Smooth muscle cell (in vitro differentiated cells): ENCODE data around the gene GSTP1. TPM values are rescaled to one million over a fixed set of nuclear protein-coding genes. Genes with fewer than 3 reads are reported as not detected.

Source experiments
- DNase-seq: peaks from one replicate; lab custom pipeline; 2025; ENCODE audit not compliant: unreplicated experiment; lab: John Stamatoyannopoulos, UW
- H2AFZ ChIP-seq: fragments of 200-600 bp; sonication (generic); 2 replicates; pipeline ENCODE4 v1.6.0; 2016; ENCODE audit warnings: antibody characterized with exemption, low read depth, mild to moderate bottlenecking
- H3F3A ChIP-seq: fragments of 200-600 bp; sonication (generic); 2 replicates; pipeline ENCODE4 v1.6.0; 2017; ENCODE audit warnings: antibody characterized with exemption, low read depth
- H3K27ac ChIP-seq: fragments of 200-600 bp; sonication (generic); 2 replicates; pipeline ENCODE4 v1.5.1; 2016; ENCODE audit warnings: low read depth, mild to moderate bottlenecking
- H3K27me3 ChIP-seq: fragments of 200-600 bp; sonication (generic); 2 replicates; pipeline ENCODE4 v1.6.1; 2016; ENCODE audit warnings: low read depth, mild to moderate bottlenecking
- H3K36me3 ChIP-seq: fragments of 200-600 bp; sonication (generic); 2 replicates; pipeline ENCODE4 v1.5.1; 2016; ENCODE audit warnings: low read depth
- H3K4me1 ChIP-seq: fragments of 200-600 bp; sonication (generic); 2 replicates; pipeline ENCODE4 v1.5.1; 2016; ENCODE audit warnings: low read depth
- H3K4me2 ChIP-seq: fragments of 200-600 bp; sonication (generic); 2 replicates; pipeline ENCODE4 v1.6.0; 2016; ENCODE audit warnings: mild to moderate bottlenecking
- H3K4me3 ChIP-seq: fragments of 200-600 bp; sonication (generic); 2 replicates; pipeline ENCODE4 v1.5.1; 2016; ENCODE audit warnings: mild to moderate bottlenecking
- H3K79me2 ChIP-seq: fragments of 200-600 bp; sonication (generic); 2 replicates; pipeline ENCODE4 v1.6.0; 2016; ENCODE audit warnings: low read depth, mild to moderate bottlenecking
- H3K9ac ChIP-seq: fragments of 200-600 bp; sonication (generic); 2 replicates; pipeline ENCODE4 v1.6.0; 2016; ENCODE audit warnings: low read depth
- H3K9me3 ChIP-seq: fragments of 200-600 bp; sonication (generic); replicated peaks from 2 replicates; pipeline ENCODE4 v1.5.1; 2016; ENCODE audit warnings: low read depth
- H4K20me1 ChIP-seq: fragments of 200-600 bp; sonication (generic); 2 replicates; pipeline ENCODE4 v1.6.0; 2016; ENCODE audit warnings: low read depth
- CTCF ChIP-seq: fragments of 200-600 bp; sonication (generic); IDR thresholded peaks from 2 replicates; pipeline ENCODE4 v1.5.1; 2017; ENCODE audit warnings: borderline replicate concordance, mild to moderate bottlenecking, antibody characterized with exemption; ENCODE audit not compliant: insufficient read depth, poor library complexity, severe bottlenecking
- WGBS: methylation state at CpG from one replicate; pipeline ENCODE4 v1.1.7; 2016; ENCODE audit warnings: low lambda C conversion rate; 5-methylcytosine and 5-hydroxymethylcytosine counted together
- polyA plus RNA-seq: library from polyadenylated mRNA; unstranded; fragments of >200 nt; fragmentation: Nextera tagmentation; extraction: Ambion mirVana; gene quantifications from 2 replicates; pipeline ENCODE4 v1.2.1, GENCODE V29; 2016
- total RNA-seq: library from RNA; depleted of rRNA; stranded (reverse); fragments of >200 nt; gene quantifications from 2 replicates; pipeline ENCODE4 v1.2.3, GENCODE V29; 2014

Gene GSTP1
- total and polyA plus RNA-seq, 2 experiments from 2014 or later: 874 to 1,489 TPM

GRCh38 chr11:67627812-67628624 is 44.4 kb downstream of the GSTP1 start:
- H2AFZ ChIP-seq: no peak overlapping the region
- H3K79me2 ChIP-seq: no peaks in the 10 kb centered on the region
- no peak overlapping the region for H3K4me3 ChIP-seq
- no peaks in the 10 kb centered on the region for H3F3A ChIP-seq
- no peak for DNase-seq
- no peaks in the 10 kb centered on the region for H3K4me1 ChIP-seq
- TF ChIP-seq CTCF: no peak
- WGBS: 83% methylated on average over 15 of the region's 15 CpGs
- no peaks in the 10 kb centered on the region for H3K36me3 ChIP-seq
- H4K20me1 ChIP-seq: no peaks in the 10 kb centered on the region
- H3K27me3 ChIP-seq: no peaks in the 10 kb centered on the region
- H3K9ac ChIP-seq: no peak overlapping the region
- H3K27ac ChIP-seq: no peak overlapping the region
- H3K4me2 ChIP-seq: no peak overlapping the region
- H3K9me3 ChIP-seq: no peaks in the 10 kb centered on the region

- DNase-seq: no peak
- Histone ChIP-seq H3K27me3 (no peaks in the 10 kb centered on the region), H4K20me1 (no peaks in the 10 kb centered on the region), H3K4me2 (peak overlapping the region; percentile 89), H3K36me3 (no peaks in the 10 kb centered on the region), H2AFZ (no peak overlapping the region), H3K27ac (no peak overlapping the region), H3K9ac (no peak overlapping the region), H3K79me2 (no peaks in the 10 kb centered on the region), H3K4me1 (no peaks in the 10 kb centered on the region), H3K4me3 (peak overlapping the region; percentile 72), H3K9me3 (no peaks in the 10 kb centered on the region), H3F3A (no peaks in the 10 kb centered on the region)
- TF ChIP-seq CTCF: no peak
- 48% methylated on average over 25 of the region's 25 CpGs for WGBS
Observed at GRCh38 chr11:67628710-67629385, 45.2 kb downstream of the GSTP1 start.

- DNase-seq: peak; percentile 65
- no peaks in the 10 kb centered on the region for H3K27me3 ChIP-seq
- peak within 1 kb of the TSS; percentile 73 for H2AFZ ChIP-seq
- no peaks in the 10 kb centered on the region for H3K79me2 ChIP-seq
- no peaks in the 10 kb centered on the region for H3K36me3 ChIP-seq
- under 1% methylated on average over 86 of the region's 102 CpGs for WGBS
- H3K9ac ChIP-seq: peak within 1 kb of the TSS; percentile 57
- no peaks in the 10 kb centered on the region for H3K9me3 ChIP-seq
- H3K27ac ChIP-seq: peak within 1 kb of the TSS; percentile 5
- TF ChIP-seq CTCF: peak; percentile 85
- H3K4me1 ChIP-seq: no peaks in the 10 kb centered on the region
- no peaks in the 10 kb centered on the region for H3F3A ChIP-seq
- H3K4me2 ChIP-seq: peak within 1 kb of the TSS; percentile 94
- H3K4me3 ChIP-seq: peak within 1 kb of the TSS; percentile 72
- H4K20me1 ChIP-seq: no peaks in the 10 kb centered on the region
Observed at GRCh38 chr11:67629386-67630227, 46.0 kb downstream of the GSTP1 start, which contains the start of gene NUDT8. TSS of gene NUDT8 (minus strand) at chr11:67629937. CDS start at chr11:67629911, 26 bp downstream.
